IPS-15b (cell line): Measurements from ENCODE around the gene CCDC89.

Experiments used
- H3K27me3 ChIP-seq: one replicate; pipeline ENCODE4 v1.6.1; 2013; ENCODE audit warnings: low read length; ENCODE audit not compliant: control insufficient read depth, insufficient read depth
- H3K36me3 ChIP-seq: one replicate; pipeline ENCODE4 v1.6.1; 2013; ENCODE audit warnings: low read length; ENCODE audit not compliant: control insufficient read depth, insufficient read depth
- H3K4me1 ChIP-seq: one replicate; pipeline ENCODE4 v1.6.1; 2013; ENCODE audit warnings: mild to moderate bottlenecking, low read length; ENCODE audit not compliant: control insufficient read depth, insufficient read depth
- H3K4me3 ChIP-seq: one replicate; pipeline ENCODE4 v1.5.1; 2013; ENCODE audit warnings: low read depth, low read length
- H3K9ac ChIP-seq: one replicate; pipeline ENCODE4 v1.6.1; 2013; ENCODE audit warnings: low read depth, mild to moderate bottlenecking, low read length
- H3K9me3 ChIP-seq: one replicate; pipeline ENCODE4 v1.6.1; 2013; ENCODE audit warnings: mild to moderate bottlenecking, low read length; ENCODE audit not compliant: control insufficient read depth, insufficient read depth

Gene CCDC89

DNA sequence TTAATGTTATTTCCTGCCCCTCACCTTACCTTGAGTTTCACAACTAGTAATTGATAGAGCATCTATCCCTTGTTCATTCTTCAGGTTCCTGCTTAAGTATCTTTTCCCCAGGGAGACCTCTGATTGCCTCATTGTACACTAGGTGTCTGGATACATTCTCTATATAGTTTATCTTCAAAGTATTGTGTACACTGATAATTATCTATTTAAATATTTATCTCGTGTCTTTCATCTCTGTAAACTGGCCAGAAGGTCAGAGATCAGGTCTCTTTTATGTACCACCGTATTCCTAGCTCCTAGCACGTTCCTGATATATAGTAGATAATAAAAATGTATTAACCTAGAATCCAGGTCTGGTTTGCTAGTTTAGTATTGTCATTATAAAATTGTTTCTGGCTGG is 51.2 kb downstream of the CCDC89 start:
- H3K36me3 ChIP-seq, result peaks cover 5% of the 10 kb centered on the region
- H3K27me3 ChIP-seq, result no peaks in the 10 kb centered on the region
- no peaks in the 10 kb centered on the region for H3K9me3 ChIP-seq
- peaks cover 2% of the 10 kb centered on the region for H3K4me1 ChIP-seq
- H3K9ac ChIP-seq, result no peak overlapping the region
- H3K4me3 ChIP-seq, result no peak overlapping the region
